ENCODE measurements around the gene NPLOC4.

NPLOC4 gene

DNA sequence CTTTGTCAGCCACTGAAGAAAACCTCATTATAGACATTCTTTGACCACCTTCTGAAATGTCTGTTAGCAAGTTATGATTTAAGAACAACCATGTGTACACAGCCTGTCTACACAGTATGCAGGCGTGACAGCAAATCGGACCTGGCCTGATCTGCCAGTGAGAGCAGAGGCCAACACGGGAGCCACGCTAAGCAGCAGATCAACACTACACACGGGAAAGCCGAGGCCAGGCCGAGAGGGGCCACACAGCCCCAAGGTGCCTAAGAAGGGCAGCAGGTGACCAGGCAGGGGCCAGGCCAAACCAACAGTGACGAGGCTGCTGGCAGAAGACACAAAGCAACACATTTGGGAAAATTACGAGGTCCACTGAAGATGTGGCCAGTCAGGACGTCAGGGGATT is 68.5 kb downstream of the NPLOC4 start:
- Histone ChIP-seq H3K4me1 (ENCODE audit: control insufficient read depth in 2 of 2, insufficient read depth in 1 of 2, low read depth in 1 of 2, low read length in 2 of 2) (peaks cover 0 to 9% of the 10 kb centered on the region in 2 donors), H3K9ac (ENCODE audit: low read depth, low read length, poor library complexity) (peak overlapping the region; percentile 17), H2BK12ac (ENCODE audit: low read length) (no peak overlapping the region), H3K14ac (ENCODE audit: low read length) (no peak overlapping the region), H3K36me3 (replicated peaks in 1 of 2; ENCODE audit: control insufficient read depth in 2 of 2, insufficient read depth in 2 of 2, low read length in 2 of 2) (peaks cover 76 to 95% of the 10 kb centered on the region in 2 donors), H3K4me2 (ENCODE audit: insufficient read depth, low read length, poor library complexity, severe bottlenecking) (no peak overlapping the region), H2AFZ (ENCODE audit: low read length) (no peak overlapping the region), H2BK120ac (ENCODE audit: low read depth, low read length) (no peak overlapping the region), H3K27ac (replicated peaks; ENCODE audit: low read length) (no peak overlapping the region), H2BK15ac (ENCODE audit: low read length) (no peak overlapping the region), H3K9me3 (replicated peaks in 1 of 2; ENCODE audit: control insufficient read depth in 2 of 2, insufficient read depth in 1 of 2, low read depth in 1 of 2, low read length in 2 of 2) (no peaks in the 10 kb centered on the region), H3K4ac (ENCODE audit: low read length) (no peak overlapping the region), H3K18ac (ENCODE audit: low read length) (no peak overlapping the region), H3K23ac (ENCODE audit: low read depth, low read length, poor library complexity) (no peak overlapping the region), H3K79me1 (ENCODE audit: low read depth, low read length) (peaks cover 6% of the 10 kb centered on the region), H4K8ac (ENCODE audit: low read depth, low read length) (no peak overlapping the region), H2AK5ac (ENCODE audit: low read depth, low read length) (no peak overlapping the region), H4K91ac (ENCODE audit: low read depth, low read length, poor library complexity) (no peak overlapping the region), H2BK5ac (ENCODE audit: low read length) (no peak overlapping the region), H3K4me3 (ENCODE audit: low read length in 2 of 2) (peak overlapping the region in 1 of 2 donors; percentile 5), H3K27me3 (ENCODE audit: control insufficient read depth in 3 of 3, insufficient read depth in 3 of 3, low read depth in 1 of 3, low read length in 3 of 3) (no peaks in the 10 kb centered on the region)
- DNase-seq (ENCODE audit: low spot score): no peak
- WGBS, 2 donors (ENCODE audit: extremely low coverage in 2 of 2, insufficient read length in 2 of 2, insufficient replicate concordance in 1 of 2): no CpG with 5 or more reads among the region's 10 CpGs

GRCh38 chr17:81567191-81567590 is 69.7 kb downstream of the NPLOC4 start:
- no peak overlapping the region for H3K4me3 ChIP-seq (ENCODE audit: low read length in 2 of 2)
- no peak overlapping the region for H3K23ac ChIP-seq (ENCODE audit: low read depth, low read length, poor library complexity)
- no peak overlapping the region for H2AFZ ChIP-seq (ENCODE audit: low read length)
- peaks cover 6% of the 10 kb centered on the region for H3K79me1 ChIP-seq (ENCODE audit: low read depth, low read length)
- H3K27ac ChIP-seq (replicated peaks; ENCODE audit: low read length): no peak overlapping the region
- H3K14ac ChIP-seq (ENCODE audit: low read length): no peak overlapping the region
- H2BK12ac ChIP-seq (ENCODE audit: low read length): no peak overlapping the region
- no peak overlapping the region for H2BK120ac ChIP-seq (ENCODE audit: low read depth, low read length)
- no peak overlapping the region for H3K9ac ChIP-seq (ENCODE audit: low read depth, low read length, poor library complexity)
- no peak overlapping the region for H4K8ac ChIP-seq (ENCODE audit: low read depth, low read length)
- H3K36me3 ChIP-seq (replicated peaks in 1 of 2; ENCODE audit: control insufficient read depth in 2 of 2, insufficient read depth in 2 of 2, low read length in 2 of 2): peaks cover 76 to 95% of the 10 kb centered on the region in 2 donors
- H2AK5ac ChIP-seq (ENCODE audit: low read depth, low read length): no peak overlapping the region
- H4K91ac ChIP-seq (ENCODE audit: low read depth, low read length, poor library complexity): no peak overlapping the region
- no peak overlapping the region for H2BK15ac ChIP-seq (ENCODE audit: low read length)
- H3K4me2 ChIP-seq (ENCODE audit: insufficient read depth, low read length, poor library complexity, severe bottlenecking): no peak overlapping the region
- no peak for DNase-seq (ENCODE audit: low spot score)
- no peak overlapping the region for H3K4ac ChIP-seq (ENCODE audit: low read length)
- H3K18ac ChIP-seq (ENCODE audit: low read length): no peak overlapping the region
- no peak overlapping the region for H2BK5ac ChIP-seq (ENCODE audit: low read length)
- peaks cover 0 to 9% of the 10 kb centered on the region in 2 donors for H3K4me1 ChIP-seq (ENCODE audit: control insufficient read depth in 2 of 2, insufficient read depth in 1 of 2, low read depth in 1 of 2, low read length in 2 of 2)
- no CpG with 5 or more reads among the region's 4 CpGs for WGBS, 2 donors (ENCODE audit: extremely low coverage in 2 of 2, insufficient read length in 2 of 2, insufficient replicate concordance in 1 of 2)
- H3K9me3 ChIP-seq (replicated peaks in 1 of 2; ENCODE audit: control insufficient read depth in 2 of 2, insufficient read depth in 1 of 2, low read depth in 1 of 2, low read length in 2 of 2): no peaks in the 10 kb centered on the region
- no peaks in the 10 kb centered on the region for H3K27me3 ChIP-seq (ENCODE audit: control insufficient read depth in 3 of 3, insufficient read depth in 3 of 3, low read depth in 1 of 3, low read length in 3 of 3)

DNA sequence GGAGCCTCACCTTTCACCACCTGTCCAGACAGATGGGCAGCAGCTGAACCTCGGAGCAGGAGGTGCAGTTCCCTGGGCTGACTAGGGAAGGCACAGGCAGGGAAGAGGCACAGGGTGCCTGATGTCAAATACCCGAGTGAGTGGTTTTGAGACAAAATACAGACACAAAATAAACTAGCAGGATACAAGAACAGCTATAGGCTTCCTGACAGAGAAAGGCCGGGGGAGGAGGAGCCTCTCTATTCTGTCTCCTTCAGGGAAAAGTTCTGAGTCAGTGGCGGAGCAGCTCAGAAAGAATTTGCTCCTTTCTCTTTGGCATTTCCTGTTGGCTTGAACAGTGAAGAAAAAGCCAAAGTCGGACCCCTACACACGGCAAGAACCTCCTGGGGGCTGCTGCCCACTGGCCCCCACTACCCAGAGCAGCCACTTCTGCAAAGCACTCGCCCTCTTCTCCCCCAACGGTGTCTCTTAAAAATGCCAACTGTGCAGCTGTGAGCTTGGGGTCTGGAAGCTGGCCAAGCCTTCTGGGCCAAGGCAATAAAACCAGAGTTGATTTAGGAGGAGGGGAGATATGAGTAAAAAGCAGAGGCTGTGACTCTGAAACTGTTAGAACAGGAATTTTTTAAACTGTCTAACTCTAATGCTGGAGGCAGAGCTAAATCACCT is 70.3 kb downstream of the NPLOC4 start:
- no peaks in the 10 kb centered on the region for H3K9me3 ChIP-seq (replicated peaks in 1 of 2; ENCODE audit: control insufficient read depth in 2 of 2, insufficient read depth in 1 of 2, low read depth in 1 of 2, low read length in 2 of 2)
- H3K18ac ChIP-seq (ENCODE audit: low read length): no peak overlapping the region

GRCh38 chr17:81565231-81565630 is 71.7 kb downstream of the NPLOC4 start:
- Histone ChIP-seq H2BK120ac (ENCODE audit: low read depth, low read length) (no peak overlapping the region), H3K4me1 (ENCODE audit: control insufficient read depth in 2 of 2, insufficient read depth in 1 of 2, low read depth in 1 of 2, low read length in 2 of 2) (peaks cover 0 to 9% of the 10 kb centered on the region in 2 donors), H3K27me3 (ENCODE audit: control insufficient read depth in 3 of 3, insufficient read depth in 3 of 3, low read depth in 1 of 3, low read length in 3 of 3) (no peaks in the 10 kb centered on the region), H2BK5ac (ENCODE audit: low read length) (no peak overlapping the region), H2BK15ac (ENCODE audit: low read length) (no peak overlapping the region), H3K9ac (ENCODE audit: low read depth, low read length, poor library complexity) (no peak overlapping the region), H3K23ac (ENCODE audit: low read depth, low read length, poor library complexity) (no peak overlapping the region), H3K14ac (ENCODE audit: low read length) (no peak overlapping the region), H3K79me1 (ENCODE audit: low read depth, low read length) (peaks cover 4% of the 10 kb centered on the region), H3K27ac (replicated peaks; ENCODE audit: low read length) (no peak overlapping the region), H3K4ac (ENCODE audit: low read length) (no peak overlapping the region), H2AFZ (ENCODE audit: low read length) (no peak overlapping the region), H3K4me3 (ENCODE audit: low read length in 2 of 2) (no peak overlapping the region), H4K8ac (ENCODE audit: low read depth, low read length) (no peak overlapping the region), H3K18ac (ENCODE audit: low read length) (no peak overlapping the region), H3K4me2 (ENCODE audit: insufficient read depth, low read length, poor library complexity, severe bottlenecking) (no peak overlapping the region), H2BK12ac (ENCODE audit: low read length) (no peak overlapping the region), H4K91ac (ENCODE audit: low read depth, low read length, poor library complexity) (no peak overlapping the region), H3K9me3 (replicated peaks in 1 of 2; ENCODE audit: control insufficient read depth in 2 of 2, insufficient read depth in 1 of 2, low read depth in 1 of 2, low read length in 2 of 2) (no peaks in the 10 kb centered on the region), H3K36me3 (replicated peaks in 1 of 2; ENCODE audit: control insufficient read depth in 2 of 2, insufficient read depth in 2 of 2, low read length in 2 of 2) (peaks cover 69 to 97% of the 10 kb centered on the region in 2 donors), H2AK5ac (ENCODE audit: low read depth, low read length) (no peak overlapping the region)
- no CpG with 5 or more reads among the region's 16 CpGs for WGBS, 2 donors (ENCODE audit: extremely low coverage in 2 of 2, insufficient read length in 2 of 2, insufficient replicate concordance in 1 of 2)
- no peak for DNase-seq (ENCODE audit: low spot score)

More for the DNA sequence above, 70.3 kb downstream of the NPLOC4 start:
- Histone ChIP-seq H3K4me2 (ENCODE audit: insufficient read depth, low read length, poor library complexity, severe bottlenecking) (no peak overlapping the region), H3K27me3 (ENCODE audit: control insufficient read depth in 3 of 3, insufficient read depth in 3 of 3, low read depth in 1 of 3, low read length in 3 of 3) (no peaks in the 10 kb centered on the region), H2BK5ac (ENCODE audit: low read length) (no peak overlapping the region), H2AK5ac (ENCODE audit: low read depth, low read length) (no peak overlapping the region), H3K23ac (ENCODE audit: low read depth, low read length, poor library complexity) (no peak overlapping the region), H3K27ac (replicated peaks; ENCODE audit: low read length) (no peak overlapping the region), H2AFZ (ENCODE audit: low read length) (no peak overlapping the region), H3K4me1 (ENCODE audit: control insufficient read depth in 2 of 2, insufficient read depth in 1 of 2, low read depth in 1 of 2, low read length in 2 of 2) (peaks cover 0 to 9% of the 10 kb centered on the region in 2 donors), H2BK12ac (ENCODE audit: low read length) (no peak overlapping the region), H3K9ac (ENCODE audit: low read depth, low read length, poor library complexity) (no peak overlapping the region), H3K4me3 (ENCODE audit: low read length in 2 of 2) (no peak overlapping the region), H3K4ac (ENCODE audit: low read length) (no peak overlapping the region), H3K14ac (ENCODE audit: low read length) (no peak overlapping the region), H4K8ac (ENCODE audit: low read depth, low read length) (no peak overlapping the region), H4K91ac (ENCODE audit: low read depth, low read length, poor library complexity) (no peak overlapping the region), H3K79me1 (ENCODE audit: low read depth, low read length) (peaks cover 6% of the 10 kb centered on the region), H2BK15ac (ENCODE audit: low read length) (no peak overlapping the region), H2BK120ac (ENCODE audit: low read depth, low read length) (no peak overlapping the region), H3K36me3 (replicated peaks in 1 of 2; ENCODE audit: control insufficient read depth in 2 of 2, insufficient read depth in 2 of 2, low read length in 2 of 2) (peaks cover 77 to 97% of the 10 kb centered on the region in 2 donors)
- no CpG with 5 or more reads among the region's 8 CpGs for WGBS, 2 donors (ENCODE audit: extremely low coverage in 2 of 2, insufficient read length in 2 of 2, insufficient replicate concordance in 1 of 2)
- no peak for DNase-seq (ENCODE audit: low spot score)
